ENCODE results near the gene TBC1D17. TPM values are rescaled to one million over a fixed set of nuclear protein-coding genes. Genes with fewer than 3 reads are reported as not detected.

Gene TBC1D17
- total RNA-seq, 1 donor: 16.3 TPM

- no peak for TF ChIP-seq CTCF (IDR thresholded peaks at IDR 0.05; ENCODE audit: insufficient read depth, low read length)
- no peak for DNase-seq (ENCODE audit: low read depth)
- H3K4me3 ChIP-seq (ENCODE audit: low read depth, low read length): no peak overlapping the region
Observed at GRCh38 chr19:49881672-49882394, 4.3 kb downstream of the TBC1D17 start.

DNA sequence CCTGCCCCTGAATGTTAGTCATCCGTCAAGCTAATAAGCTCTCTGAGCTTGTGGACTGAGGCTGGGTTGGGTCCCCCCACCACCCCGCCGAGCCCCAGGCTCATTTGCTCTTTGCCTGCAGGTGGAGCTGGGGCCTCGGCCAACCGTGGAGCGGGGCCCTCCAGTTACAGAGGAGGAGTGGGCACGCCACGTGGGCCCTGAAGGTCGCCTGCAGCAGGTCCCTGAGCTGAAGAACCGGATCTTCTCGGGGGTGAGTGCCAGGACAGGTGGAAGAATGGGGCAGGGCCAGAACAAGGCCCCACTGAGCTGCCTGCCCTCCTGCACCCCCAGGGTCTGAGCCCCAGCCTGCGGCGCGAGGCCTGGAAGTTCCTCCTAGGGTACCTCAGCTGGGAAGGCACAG lies 5.1 kb downstream of the TBC1D17 start:
- no peak for TF ChIP-seq CTCF (IDR thresholded peaks at IDR 0.05; ENCODE audit: insufficient read depth, low read length)
- no peak overlapping the region for H3K4me3 ChIP-seq (ENCODE audit: low read depth, low read length)
- no peak for DNase-seq (ENCODE audit: low read depth)

DNA sequence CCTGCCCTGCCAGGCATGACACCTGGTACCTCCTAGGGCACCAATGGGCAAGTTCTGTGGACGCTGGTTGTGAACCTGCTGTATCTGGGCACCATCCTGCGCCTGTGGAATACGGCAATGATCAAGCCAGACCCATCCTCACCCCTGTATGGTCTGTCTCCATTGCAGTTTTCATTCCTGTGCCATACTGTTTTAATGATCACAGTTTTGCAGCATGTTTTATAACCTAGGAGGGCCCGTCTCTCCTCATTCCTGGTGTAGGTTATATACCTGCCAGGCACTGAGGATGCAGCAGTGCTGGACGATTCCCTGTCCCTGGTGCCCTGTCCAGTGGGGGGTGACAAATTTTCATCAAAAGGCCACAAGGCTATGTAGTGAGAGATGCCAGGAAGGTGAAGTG lies 5.6 kb downstream of the TBC1D17 start:
- no peak overlapping the region for H3K4me3 ChIP-seq (ENCODE audit: low read depth, low read length)
- DNase-seq (ENCODE audit: low read depth): no peak
- no peak for TF ChIP-seq CTCF (IDR thresholded peaks at IDR 0.05; ENCODE audit: insufficient read depth, low read length)

DNA sequence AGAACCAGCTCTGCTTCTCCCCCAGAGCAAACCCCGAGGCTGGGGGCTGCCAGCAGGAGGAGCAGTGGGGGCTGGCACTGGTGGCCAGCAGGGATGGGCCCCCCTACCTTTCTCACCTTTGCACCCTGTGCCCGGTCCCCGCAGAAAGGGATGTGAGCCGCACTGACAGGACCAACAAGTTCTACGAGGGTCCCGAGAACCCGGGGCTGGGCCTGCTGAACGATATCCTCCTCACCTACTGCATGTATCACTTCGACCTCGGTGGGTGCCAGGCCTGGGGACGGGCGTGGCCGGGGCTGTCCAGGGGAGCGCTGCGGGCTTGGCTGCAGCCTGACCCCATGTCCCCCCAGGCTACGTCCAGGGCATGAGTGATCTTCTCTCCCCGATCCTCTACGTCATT lies 6.6 kb downstream of the TBC1D17 start:
- no peak for DNase-seq (ENCODE audit: low read depth)
- TF ChIP-seq CTCF (IDR thresholded peaks at IDR 0.05; ENCODE audit: insufficient read depth, low read length): no peak
- H3K4me3 ChIP-seq (ENCODE audit: low read depth, low read length): no peak overlapping the region

GRCh38 chr19:49884760-49885159 lies 7.3 kb downstream of the TBC1D17 start:
- DNase-seq (ENCODE audit: low read depth): no peak
- TF ChIP-seq CTCF (IDR thresholded peaks at IDR 0.05; ENCODE audit: insufficient read depth, low read length): no peak
- H3K4me3 ChIP-seq (ENCODE audit: low read depth, low read length): no peak overlapping the region

GRCh38 chr19:49887037-49887664 lies 9.6 kb downstream of the TBC1D17 start:
- no peak overlapping the region for H3K4me3 ChIP-seq (ENCODE audit: low read depth, low read length)
- DNase-seq (ENCODE audit: low read depth): no peak

More at GRCh38 chr19:49887037-49887664, 9.6 kb downstream of the TBC1D17 start:
- no peak for TF ChIP-seq CTCF (IDR thresholded peaks at IDR 0.05; ENCODE audit: insufficient read depth, low read length)

All from fibroblast of the aortic adventitia (primary cell).